ENCODE data around the gene PPFIBP1. TPM values are rescaled to one million over a fixed set of nuclear protein-coding genes. Genes with fewer than 3 reads are reported as not detected.

Gene PPFIBP1
- total and polyA plus RNA-seq, 9 of the 15 experiments (the other 6 are each of a cell fraction or from before 2014, with no cell fraction given) = 0.46 to 3.5 (median 1.8) TPM

DNA sequence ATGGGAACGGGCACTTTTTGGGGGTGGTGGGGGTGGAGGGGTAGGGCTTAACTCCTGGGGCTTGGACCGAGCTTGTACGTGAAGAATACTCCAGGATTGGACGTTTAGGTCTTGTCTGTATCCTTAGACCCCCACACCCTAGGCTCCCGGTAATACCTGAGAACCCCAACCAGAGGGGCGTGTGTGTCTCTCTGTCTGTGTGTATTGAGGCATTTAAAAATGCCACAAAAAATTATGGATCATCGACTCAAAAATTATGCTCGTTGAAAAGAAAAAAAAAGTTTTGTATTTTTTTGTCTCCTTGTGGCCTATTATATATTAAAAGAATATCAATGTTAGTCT is 459 bp downstream of the PPFIBP1 start:
- Histone ChIP-seq H3K27me3 (ENCODE audit: control insufficient read depth in 2 of 2, insufficient read depth in 2 of 2, low read length in 2 of 2) (peaks cover 10 to 20% of the 10 kb centered on the region in 2 experiments; a peak in 4 of 5 replicates), H3K4me3 (peak overlapping the region; percentile 65), H3K79me2 (ENCODE audit: control insufficient read depth, insufficient read depth, low read length) (no peaks in the 10 kb centered on the region), H3K27ac (ENCODE audit: extremely low read depth, low read depth, low read length) (no peak overlapping the region), H2AFZ (ENCODE audit: low read depth, low read length) (peak overlapping the region; percentile 95), H3K4me1 (replicated peaks in 1 of 2; ENCODE audit: control insufficient read depth in 2 of 2, insufficient read depth in 2 of 2, low read length in 2 of 2) (peaks cover 9 to 14% of the 10 kb centered on the region in 2 experiments), H3K36me3 (ENCODE audit: control insufficient read depth, insufficient read depth, low read length) (no peaks in the 10 kb centered on the region), H4K20me1 (replicated peaks; ENCODE audit: control insufficient read depth, insufficient read depth, low read length) (no peaks in the 10 kb centered on the region), H3K9ac (ENCODE audit: insufficient read depth in 1 of 2, low read depth in 2 of 2, low read length in 2 of 2) (peak overlapping the region in 1 of 2 experiments; percentile 90; a peak in 1 of 4 replicates), H3K9me3 (replicated peaks; ENCODE audit: control insufficient read depth, insufficient read depth, low read depth, low read length) (no peaks in the 10 kb centered on the region), H3K9me1 (ENCODE audit: control insufficient read depth, insufficient read depth, low read length) (no peaks in the 10 kb centered on the region), H3K4me2 (ENCODE audit: insufficient read depth, low read length) (peak overlapping the region; percentile 87)
- FAIRE-seq = no peak
- CTCF ChIA-PET (ENCODE audit: low intra/inter-chr PET ratio) = interaction anchor here (0.6 kb wide), 1 partner anchor 1461 kb away, joined by 3 read pairs; no protein-coding TSS in a partner anchor
- in situ Hi-C loops (cut with MboI) (no loop called here), intact Hi-C loops (cut with micrococcal nuclease) (no loop called here)
- BruUV-seq (replicated peaks) = no TSS peak
- TF ChIP-seq ZFP30 (CRISPR knock-in tag; IDR thresholded peaks at IDR 0.05; ENCODE audit: borderline replicate concordance) = no peak
- TF ChIP-seq ZFPM2 (CRISPR knock-in tag; IDR thresholded peaks at IDR 0.05) = no peak
- no peak for TF ChIP-seq ELK1 (CRISPR knock-in tag; IDR thresholded peaks at IDR 0.05)
- TF ChIP-seq ELF1 (tag; IDR thresholded peaks at IDR 0.05) = no peak
- no peak for TF ChIP-seq CHCHD3 (CRISPR knock-in tag; IDR thresholded peaks at IDR 0.05)
- TF ChIP-seq MITF (IDR thresholded peaks at IDR 0.05) = no peak
- TF ChIP-seq GABPA (tag; conservative IDR thresholded peaks at IDR 0.05; ENCODE audit: low read depth) = 0 out of 2 replicates have a peak, but pooled peaks have one; percentile 8
- TF ChIP-seq, protein P1, sequence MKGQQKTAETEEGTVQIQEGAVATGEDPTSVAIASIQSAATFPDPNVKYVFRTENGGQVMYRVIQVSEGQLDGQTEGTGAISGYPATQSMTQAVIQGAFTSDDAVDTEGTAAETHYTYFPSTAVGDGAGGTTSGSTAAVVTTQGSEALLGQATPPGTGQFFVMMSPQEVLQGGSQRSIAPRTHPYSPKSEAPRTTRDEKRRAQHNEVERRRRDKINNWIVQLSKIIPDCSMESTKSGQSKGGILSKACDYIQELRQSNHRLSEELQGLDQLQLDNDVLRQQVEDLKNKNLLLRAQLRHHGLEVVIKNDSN (CRISPR knock-in tag; IDR thresholded peaks at IDR 0.05) = no peak
- peak; percentile 18 for ATAC-seq
- POLR2A ChIA-PET = no interaction called here
- no peak for DNase-seq (ENCODE audit: extremely low read depth in 1 of 4, low spot score in 3 of 4)
- WGBS (ENCODE audit: insufficient coverage, low coverage, missing lambda C conversion rate) = 1% methylated on average over 6 of the region's 8 CpGs

All from K562 (cell line).